GM21515 (cell line): ENCODE results near the gene PRR18.

Experiments used
- ATAC-seq: cut with Tn5 transposase; IDR thresholded peaks from one replicate; pipeline ENCODE4 v1.9.1; 2021; ENCODE audit not compliant: unreplicated experiment

PRR18 gene

GRCh38 chr6:166334878-166335277 is 26.7 kb upstream of the PRR18 start:
- ATAC-seq, result no peak

GRCh38 chr6:166333172-166333995 is 25.2 kb upstream of the PRR18 start:
- ATAC-seq, result peak; percentile 70

GRCh38 chr6:166331503-166332415 is 23.6 kb upstream of the PRR18 start:
- no peak for ATAC-seq

GRCh38 chr6:166330612-166331011 is 22.4 kb upstream of the PRR18 start:
- ATAC-seq, result no peak

GRCh38 chr6:166325383-166326042 is 17.3 kb upstream of the PRR18 start:
- peak; percentile 87 for ATAC-seq

GRCh38 chr6:166323395-166323794 is 15.2 kb upstream of the PRR18 start:
- no peak for ATAC-seq

- no peak for ATAC-seq
Observed at GRCh38 chr6:166318649-166319600, 10.7 kb upstream of the PRR18 start.

- ATAC-seq, result no peak
Observed at GRCh38 chr6:166318227-166318626, 10.0 kb upstream of the PRR18 start.

- no peak for ATAC-seq
Observed at GRCh38 chr6:166317261-166318212, 9.3 kb upstream of the PRR18 start.

- ATAC-seq, result no peak
Observed at GRCh38 chr6:166315436-166315835, 7.2 kb upstream of the PRR18 start.

- ATAC-seq, result no peak
Observed at GRCh38 chr6:166314454-166314853, 6.3 kb upstream of the PRR18 start.

GRCh38 chr6:166313255-166314070 is 5.3 kb upstream of the PRR18 start:
- no peak for ATAC-seq

- ATAC-seq, result no peak
Observed at GRCh38 chr6:166312832-166313231, 4.6 kb upstream of the PRR18 start.

GRCh38 chr6:166310634-166311033 is 2.4 kb upstream of the PRR18 start:
- no peak for ATAC-seq

GRCh38 chr6:166309977-166310376 is 1.8 kb upstream of the PRR18 start:
- no peak for ATAC-seq

- ATAC-seq, result no peak
Observed at GRCh38 chr6:166308769-166309589, 787 bp upstream of the PRR18 start.
